ENCODE measurements around the gene DLEC1.

DNA sequence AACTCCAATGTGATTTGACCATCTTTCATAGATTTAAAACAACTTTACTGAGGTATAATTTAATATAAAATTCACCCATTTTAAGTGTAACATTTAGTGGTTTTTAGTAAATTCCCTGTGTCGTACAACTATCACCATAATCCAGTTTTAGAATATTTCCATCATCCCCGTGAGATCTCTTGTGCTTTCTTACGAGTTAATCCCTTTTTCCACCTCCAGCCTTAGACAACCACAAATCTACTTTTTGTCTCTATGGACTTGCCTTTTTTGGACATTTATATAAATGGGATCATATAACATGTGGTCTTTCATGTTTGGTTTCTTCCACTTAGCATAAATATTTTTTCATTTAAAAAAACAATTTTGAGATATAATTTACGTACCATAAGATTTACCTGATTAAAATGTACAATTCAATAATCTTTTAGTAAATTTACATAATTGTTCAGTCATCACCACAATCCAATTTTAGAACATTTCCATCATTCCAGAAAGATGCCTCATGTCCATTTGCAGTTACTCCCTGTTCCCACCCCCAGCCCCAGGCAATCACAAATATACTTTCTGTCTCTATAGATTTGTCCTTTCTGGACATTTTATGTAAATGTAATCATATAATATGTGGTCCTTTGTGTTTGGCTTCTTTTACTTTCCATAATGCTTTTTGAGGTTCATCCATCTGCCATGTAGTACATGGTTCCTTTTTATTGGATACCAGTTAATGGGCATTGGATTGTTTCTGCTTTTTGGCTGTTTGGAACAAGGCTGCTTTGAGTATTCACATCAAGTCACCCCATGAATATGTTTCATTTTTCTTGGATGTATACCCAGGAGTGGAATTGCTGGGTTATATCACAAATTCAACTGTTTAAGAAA is 129.4 kb downstream of the DLEC1 start:
- TF ChIP-seq RAD21 (conservative IDR thresholded peaks at IDR 0.05 in 1 of 2, IDR thresholded peaks at IDR 0.05 in 1 of 2): no peak
- TF ChIP-seq RCOR1 (IDR thresholded peaks at IDR 0.05; ENCODE audit: low read depth, low read length): no peak
- no peak for TF ChIP-seq CHD4 (IDR thresholded peaks at IDR 0.05; ENCODE audit: borderline replicate concordance)
- no peak for TF ChIP-seq CBX8 (IDR thresholded peaks at IDR 0.05)
- TF ChIP-seq MAFK (IDR thresholded peaks at IDR 0.05; ENCODE audit: partially characterized antibody): no peak
- no peak for TF ChIP-seq NFE2L2 (conservative IDR thresholded peaks at IDR 0.05; ENCODE audit: low read length)
- TF ChIP-seq, protein P1, sequence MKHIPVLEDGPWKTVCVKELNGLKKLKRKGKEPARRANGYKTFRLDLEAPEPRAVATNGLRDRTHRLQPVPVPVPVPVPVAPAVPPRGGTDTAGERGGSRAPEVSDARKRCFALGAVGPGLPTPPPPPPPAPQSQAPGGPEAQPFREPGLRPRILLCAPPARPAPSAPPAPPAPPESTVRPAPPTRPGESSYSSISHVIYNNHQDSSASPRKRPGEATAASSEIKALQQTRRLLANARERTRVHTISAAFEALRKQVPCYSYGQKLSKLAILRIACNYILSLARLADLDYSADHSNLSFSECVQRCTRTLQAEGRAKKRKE (CRISPR knock-in tag; IDR thresholded peaks at IDR 0.05; ENCODE audit: low read depth): no peak
- TF ChIP-seq, protein P2, sequence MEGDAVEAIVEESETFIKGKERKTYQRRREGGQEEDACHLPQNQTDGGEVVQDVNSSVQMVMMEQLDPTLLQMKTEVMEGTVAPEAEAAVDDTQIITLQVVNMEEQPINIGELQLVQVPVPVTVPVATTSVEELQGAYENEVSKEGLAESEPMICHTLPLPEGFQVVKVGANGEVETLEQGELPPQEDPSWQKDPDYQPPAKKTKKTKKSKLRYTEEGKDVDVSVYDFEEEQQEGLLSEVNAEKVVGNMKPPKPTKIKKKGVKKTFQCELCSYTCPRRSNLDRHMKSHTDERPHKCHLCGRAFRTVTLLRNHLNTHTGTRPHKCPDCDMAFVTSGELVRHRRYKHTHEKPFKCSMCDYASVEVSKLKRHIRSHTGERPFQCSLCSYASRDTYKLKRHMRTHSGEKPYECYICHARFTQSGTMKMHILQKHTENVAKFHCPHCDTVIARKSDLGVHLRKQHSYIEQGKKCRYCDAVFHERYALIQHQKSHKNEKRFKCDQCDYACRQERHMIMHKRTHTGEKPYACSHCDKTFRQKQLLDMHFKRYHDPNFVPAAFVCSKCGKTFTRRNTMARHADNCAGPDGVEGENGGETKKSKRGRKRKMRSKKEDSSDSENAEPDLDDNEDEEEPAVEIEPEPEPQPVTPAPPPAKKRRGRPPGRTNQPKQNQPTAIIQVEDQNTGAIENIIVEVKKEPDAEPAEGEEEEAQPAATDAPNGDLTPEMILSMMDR (IDR thresholded peaks at IDR 0.05): no peak
- TF ChIP-seq, protein P3, sequence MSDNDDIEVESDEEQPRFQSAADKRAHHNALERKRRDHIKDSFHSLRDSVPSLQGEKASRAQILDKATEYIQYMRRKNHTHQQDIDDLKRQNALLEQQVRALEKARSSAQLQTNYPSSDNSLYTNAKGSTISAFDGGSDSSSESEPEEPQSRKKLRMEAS (IDR thresholded peaks at IDR 0.05): no peak
- TF ChIP-seq EP300 (IDR thresholded peaks at IDR 0.05): no peak

All from A549 (cell line).